GM12878 (cell line): ENCODE data around the gene CPT1C. TPM values are rescaled to one million over a fixed set of nuclear protein-coding genes. Genes with fewer than 3 reads are reported as not detected.

Experiments
- ATAC-seq: fragments of 200-7000 bp; cut with Tn5 transposase; 3 replicates; pipeline ENCODE4 v1.9.1; 2020; ENCODE audit warnings: mild to moderate bottlenecking, moderate library complexity
- BruUV-seq: library from RNA; stranded (reverse); fragments of 400-500 nt; replicated peaks from 2 replicates; lab custom pipeline; 2021; lab: Mats Ljungman, UMichigan
- CTCF ChIA-PET: fragments of 300-600 bp; sonication (Branson Sonifier 250); formaldehyde crosslinking; extraction: SDS; loops from one replicate; lab custom pipeline; 2021; ENCODE audit warnings: inconsistent platforms; lab: Yijun Ruan, JAX
- POLR2A ChIA-PET: fragments of 350-600 bp; formaldehyde crosslinking; extraction: SDS; loops from one replicate; lab custom pipeline; 2021; ENCODE audit warnings: inconsistent platforms; lab: Charles Lee
- RAD21 ChIA-PET: fragments of 300-600 bp; sonication (Branson Sonifier 250); formaldehyde crosslinking; loops from one replicate; lab custom pipeline; 2023; ENCODE audit warnings: antibody characterized with exemption; ENCODE audit not compliant: unreplicated experiment; lab: Charles Lee
- SMC1A ChIA-PET: fragments of 300-600 bp; sonication (Branson Sonifier 250); formaldehyde crosslinking; loops from one replicate; lab custom pipeline; 2023; ENCODE audit not compliant: unreplicated experiment, uncharacterized antibody; lab: Charles Lee
- DNase-seq: peaks from one replicate; pipeline ENCODE4 v3.0.0-alpha.2; 2011; ENCODE audit warnings: low read depth, low spot score
- FAIRE-seq: peaks from 3 replicates; lab custom pipeline; 2011; peaks lifted over from hg19 to GRCh38; lab: Jason Lieb, UNC
- H2AFZ ChIP-seq: 2 replicates; pipeline ENCODE4 v1.6.0; 2011; ENCODE audit warnings: low read depth, low read length, control low read depth; ENCODE audit not compliant: control insufficient read depth
- H3K27ac ChIP-seq: 2 replicates; pipeline ENCODE4 v1.5.1; 2011; ENCODE audit warnings: control low read depth; ENCODE audit not compliant: control insufficient read depth, insufficient read depth
- H3K27me3 ChIP-seq, 2 experiments: replicated peaks in 1 of 2; 2 replicates each; pipeline versions ENCODE4 v1.6.0 to v1.6.1; 2011; ENCODE audit warnings: low read length in 1 of 2; ENCODE audit not compliant: control insufficient read depth in 2 of 2, insufficient read depth in 2 of 2
- H3K36me3 ChIP-seq, 2 experiments: 2 replicates each; pipeline ENCODE4 v1.5.1; 2011; ENCODE audit warnings: low read length in 1 of 2; ENCODE audit not compliant: control insufficient read depth in 2 of 2, insufficient read depth in 2 of 2
- H3K4me1 ChIP-seq: 2 replicates; pipeline ENCODE4 v1.6.1; 2011; ENCODE audit warnings: mild to moderate bottlenecking, low read length, moderate library complexity, mixed read lengths; ENCODE audit not compliant: control insufficient read depth, insufficient read depth
- H3K4me2 ChIP-seq: 2 replicates; pipeline ENCODE4 v1.6.0; 2011; ENCODE audit warnings: control low read depth; ENCODE audit not compliant: control insufficient read depth, insufficient read depth
- H3K4me3 ChIP-seq: fragments of 200-600 bp; sonication (generic); 2 replicates; pipeline ENCODE4 v1.5.1; 2016
- H3K79me2 ChIP-seq: 2 replicates; pipeline ENCODE4 v1.6.0; 2011; ENCODE audit warnings: low read length; ENCODE audit not compliant: control insufficient read depth, insufficient read depth
- H3K9ac ChIP-seq: 2 replicates; pipeline ENCODE4 v1.8.0; 2011; ENCODE audit warnings: low read length, control low read depth, mixed read lengths; ENCODE audit not compliant: control insufficient read depth, insufficient read depth
- H3K9me3 ChIP-seq: replicated peaks from 3 replicates; pipeline ENCODE4 v1.5.1; 2011; ENCODE audit warnings: mild to moderate bottlenecking, low read length; ENCODE audit not compliant: control insufficient read depth, insufficient read depth
- H4K20me1 ChIP-seq: 2 replicates; pipeline ENCODE4 v1.6.0; 2011; ENCODE audit not compliant: control insufficient read depth, insufficient read depth
- BACH1 ChIP-seq: fragments of 450-650 bp; IDR thresholded peaks from 2 replicates; pipeline ENCODE4 v1.6.1; 2017; ENCODE audit warnings: mild to moderate bottlenecking, borderline replicate concordance
- FOS ChIP-seq: IDR thresholded peaks from 3 replicates; pipeline ENCODE4 v1.6.1; 2011; ENCODE audit warnings: borderline replicate concordance; ENCODE audit not compliant: insufficient read length; ENCODE audit errors: extremely low read depth
- GABPA ChIP-seq: IDR thresholded peaks from 2 replicates; pipeline ENCODE4 v1.6.1; 2014; ENCODE audit warnings: antibody characterized with exemption, low read depth, mild to moderate bottlenecking, inconsistent platforms
- IKZF1 ChIP-seq: fragments of 450-650 bp; conservative IDR thresholded peaks from 2 replicates; pipeline ENCODE4 v1.6.1; 2017; ENCODE audit warnings: antibody characterized with exemption, mild to moderate bottlenecking
- IRF3 ChIP-seq: fragments of 450-650 bp; IDR thresholded peaks from 2 replicates; pipeline ENCODE4 v1.6.1; 2014; ENCODE audit warnings: mild to moderate bottlenecking
- IRF4 ChIP-seq: IDR thresholded peaks from 2 replicates; pipeline ENCODE4 v1.6.1; 2011; ENCODE audit warnings: low read depth, low read length
- KAT2A ChIP-seq: conservative IDR thresholded peaks from 2 replicates; pipeline ENCODE4 v1.6.1; 2011; ENCODE audit warnings: low read depth, low read length; ENCODE audit not compliant: control insufficient read depth
- KLF5 ChIP-seq: fragments of 450-650 bp; IDR thresholded peaks from 2 replicates; pipeline ENCODE4 v1.6.1; 2014; ENCODE audit warnings: mild to moderate bottlenecking; ENCODE audit not compliant: partially characterized antibody
- NR2C2 ChIP-seq: IDR thresholded peaks from 2 replicates; pipeline ENCODE4 v1.6.1; 2011; ENCODE audit warnings: borderline replicate concordance, low read depth; ENCODE audit not compliant: control insufficient read depth, insufficient read length
- PBX3 ChIP-seq: IDR thresholded peaks from 2 replicates; pipeline ENCODE4 v1.6.1; 2011; ENCODE audit warnings: mild to moderate bottlenecking, low read depth, low read length, moderate library complexity; ENCODE audit not compliant: insufficient replicate concordance
- SPI1 ChIP-seq: IDR thresholded peaks from 2 replicates; pipeline ENCODE4 v1.6.1; 2011; ENCODE audit warnings: low read depth, mild to moderate bottlenecking, low read length, moderate library complexity, borderline replicate concordance; ENCODE audit not compliant: insufficient read depth
- TCF12 ChIP-seq: IDR thresholded peaks from 2 replicates; pipeline ENCODE4 v1.6.1; 2011; ENCODE audit warnings: low read depth, mild to moderate bottlenecking, low read length
- ZSCAN29 ChIP-seq: fragments of 450-650 bp; IDR thresholded peaks from 2 replicates; pipeline ENCODE4 v1.6.1; 2017; ENCODE audit warnings: mild to moderate bottlenecking, moderate library complexity
- WGBS: methylation state at CpG from one replicate; pipeline ENCODE4 v1.1.6; 2016; ENCODE audit warnings: low lambda C conversion rate; ENCODE audit not compliant: insufficient replicate concordance, insufficient coverage; ENCODE audit errors: missing lambda C conversion rate; 5-methylcytosine and 5-hydroxymethylcytosine counted together
- in situ Hi-C: fragments of 300-500 bp; cut with MboI; formaldehyde crosslinking; loops from 9 replicates; pipeline ENCODE4 v1.14.3; 2018; ENCODE audit warnings: mixed read lengths
- intact Hi-C: fragments of 100-400 bp; cut with micrococcal nuclease; formaldehyde crosslinking; loops from one replicate; pipeline ENCODE4 v1.14.2; 2022; ENCODE audit not compliant: unreplicated experiment
- polyA plus RNA-seq, 11 experiments: library from polyadenylated mRNA; depleted of rRNA in 4 of 11; unstranded in 6 of 11; stranded (reverse) in 5 of 11; fragments of >200 nt; fragmentation: Nextera tagmentation in 4 of 11; fragmentation: Illumina TruSeq in 1 of 11; extraction: Ambion mirVana in 4 of 11; extraction: Trizol in 1 of 11; gene quantifications; 1 replicate in 1 of 11; 2 replicates in 10 of 11; pipeline versions ENCODE4 v1.2.1 to v1.2.3, GENCODE V29; 2011 to 2016; ENCODE audit warnings: inconsistent platforms in 2 of 11, missing spikeins in 2 of 11, low read depth in 1 of 11
- total RNA-seq, 4 experiments: library from RNA; depleted of rRNA in 3 of 4; stranded (reverse); fragments of >200 nt in 3 of 4; fragmentation: Illumina TruSeq in 1 of 4; extraction: Trizol in 1 of 4; gene quantifications; 2 replicates each; pipeline versions ENCODE4 v1.2.1 to v1.2.3, GENCODE V29; 2013 to 2021
- TF ChIP-seq, protein P1 (sequence below): fragments of 450-650 bp; IDR thresholded peaks from 2 replicates; pipeline ENCODE4 v1.6.1; 2016; ENCODE audit warnings: mild to moderate bottlenecking
- TF ChIP-seq, protein P2 (sequence below): IDR thresholded peaks from 2 replicates; pipeline ENCODE4 v1.6.1; 2012; ENCODE audit warnings: improper control_type of control experiment, low read depth, low read length; ENCODE audit not compliant: insufficient replicate concordance

CPT1C gene
- total and polyA plus RNA-seq, 10 of the 15 experiments (the other 5 are each of a cell fraction or from before 2014, with no cell fraction given): 0.04 to 0.56 (median 0.21) TPM; not detected in 3

- no peak for TF ChIP-seq SPI1
- TF ChIP-seq, protein P1, sequence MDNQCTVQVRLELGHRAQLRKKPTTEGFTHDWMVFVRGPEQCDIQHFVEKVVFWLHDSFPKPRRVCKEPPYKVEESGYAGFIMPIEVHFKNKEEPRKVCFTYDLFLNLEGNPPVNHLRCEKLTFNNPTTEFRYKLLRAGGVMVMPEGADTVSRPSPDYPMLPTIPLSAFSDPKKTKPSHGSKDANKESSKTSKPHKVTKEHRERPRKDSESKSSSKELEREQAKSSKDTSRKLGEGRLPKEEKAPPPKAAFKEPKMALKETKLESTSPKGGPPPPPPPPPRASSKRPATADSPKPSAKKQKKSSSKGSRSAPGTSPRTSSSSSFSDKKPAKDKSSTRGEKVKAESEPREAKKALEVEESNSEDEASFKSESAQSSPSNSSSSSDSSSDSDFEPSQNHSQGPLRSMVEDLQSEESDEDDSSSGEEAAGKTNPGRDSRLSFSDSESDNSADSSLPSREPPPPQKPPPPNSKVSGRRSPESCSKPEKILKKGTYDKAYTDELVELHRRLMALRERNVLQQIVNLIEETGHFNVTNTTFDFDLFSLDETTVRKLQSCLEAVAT: no peak
- no peak for TF ChIP-seq FOS
- no peak for TF ChIP-seq GABPA
- no peak for TF ChIP-seq IKZF1
Observed at GRCh38 chr19:49758292-49758691, 67.4 kb downstream of the CPT1C start (continued).

DNA sequence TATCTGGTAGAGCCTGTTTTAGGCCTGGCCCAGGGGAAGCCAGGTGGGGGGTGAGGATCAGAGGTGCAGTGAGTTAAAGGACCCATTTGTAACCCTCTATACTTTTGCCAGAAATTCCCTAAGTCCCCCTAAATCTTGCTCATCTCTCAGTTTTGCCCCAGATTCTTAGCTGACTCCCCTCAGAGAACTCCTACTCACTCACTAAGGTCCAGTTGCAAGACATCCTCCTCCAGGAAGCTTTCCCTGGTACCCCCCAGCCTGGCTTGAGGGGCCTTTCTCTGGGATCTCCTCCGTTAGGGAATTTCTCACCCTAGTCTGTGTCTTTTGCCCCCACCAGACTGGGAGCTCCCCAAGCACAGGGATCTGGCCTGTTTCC lies 70.3 kb downstream of the CPT1C start:
- in situ Hi-C loops: no loop called here
- no peak overlapping the region for H3K4me2 ChIP-seq
- no peak for ATAC-seq
- no peaks in the 10 kb centered on the region; the same call in 2 of the 3 replicates for H3K9me3 ChIP-seq
- no peak for DNase-seq
- H3K9ac ChIP-seq: no peak overlapping the region
- H3K27me3 ChIP-seq: no peaks in the 10 kb centered on the region; a peak in 1 of 4 replicates
- SMC1A ChIA-PET: no interaction called here
- H3K79me2 ChIP-seq: no peaks in the 10 kb centered on the region
- BruUV-seq: no TSS peak
- POLR2A ChIA-PET: no interaction called here
- no peaks in the 10 kb centered on the region for H4K20me1 ChIP-seq
- RAD21 ChIA-PET: no interaction called here
- 6% methylated on average over 1 of the region's 1 CpG for WGBS
- no peaks in the 10 kb centered on the region for H3K36me3 ChIP-seq
- no peak overlapping the region for H3K4me3 ChIP-seq
- intact Hi-C loops: no loop called here
- no peak overlapping the region for H3K27ac ChIP-seq
- H3K4me1 ChIP-seq: peaks cover 8% of the 10 kb centered on the region; the same call in 1 of the 2 replicates
- no peak for FAIRE-seq
- H2AFZ ChIP-seq: no peak overlapping the region
- CTCF ChIA-PET: no interaction called here
- TF ChIP-seq PBX3: no peak
- no peak for TF ChIP-seq TCF12
- no peak for TF ChIP-seq ZSCAN29
- no peak for TF ChIP-seq BACH1
- TF ChIP-seq IRF3: no peak
- no peak for TF ChIP-seq KLF5
- TF ChIP-seq, protein P2, sequence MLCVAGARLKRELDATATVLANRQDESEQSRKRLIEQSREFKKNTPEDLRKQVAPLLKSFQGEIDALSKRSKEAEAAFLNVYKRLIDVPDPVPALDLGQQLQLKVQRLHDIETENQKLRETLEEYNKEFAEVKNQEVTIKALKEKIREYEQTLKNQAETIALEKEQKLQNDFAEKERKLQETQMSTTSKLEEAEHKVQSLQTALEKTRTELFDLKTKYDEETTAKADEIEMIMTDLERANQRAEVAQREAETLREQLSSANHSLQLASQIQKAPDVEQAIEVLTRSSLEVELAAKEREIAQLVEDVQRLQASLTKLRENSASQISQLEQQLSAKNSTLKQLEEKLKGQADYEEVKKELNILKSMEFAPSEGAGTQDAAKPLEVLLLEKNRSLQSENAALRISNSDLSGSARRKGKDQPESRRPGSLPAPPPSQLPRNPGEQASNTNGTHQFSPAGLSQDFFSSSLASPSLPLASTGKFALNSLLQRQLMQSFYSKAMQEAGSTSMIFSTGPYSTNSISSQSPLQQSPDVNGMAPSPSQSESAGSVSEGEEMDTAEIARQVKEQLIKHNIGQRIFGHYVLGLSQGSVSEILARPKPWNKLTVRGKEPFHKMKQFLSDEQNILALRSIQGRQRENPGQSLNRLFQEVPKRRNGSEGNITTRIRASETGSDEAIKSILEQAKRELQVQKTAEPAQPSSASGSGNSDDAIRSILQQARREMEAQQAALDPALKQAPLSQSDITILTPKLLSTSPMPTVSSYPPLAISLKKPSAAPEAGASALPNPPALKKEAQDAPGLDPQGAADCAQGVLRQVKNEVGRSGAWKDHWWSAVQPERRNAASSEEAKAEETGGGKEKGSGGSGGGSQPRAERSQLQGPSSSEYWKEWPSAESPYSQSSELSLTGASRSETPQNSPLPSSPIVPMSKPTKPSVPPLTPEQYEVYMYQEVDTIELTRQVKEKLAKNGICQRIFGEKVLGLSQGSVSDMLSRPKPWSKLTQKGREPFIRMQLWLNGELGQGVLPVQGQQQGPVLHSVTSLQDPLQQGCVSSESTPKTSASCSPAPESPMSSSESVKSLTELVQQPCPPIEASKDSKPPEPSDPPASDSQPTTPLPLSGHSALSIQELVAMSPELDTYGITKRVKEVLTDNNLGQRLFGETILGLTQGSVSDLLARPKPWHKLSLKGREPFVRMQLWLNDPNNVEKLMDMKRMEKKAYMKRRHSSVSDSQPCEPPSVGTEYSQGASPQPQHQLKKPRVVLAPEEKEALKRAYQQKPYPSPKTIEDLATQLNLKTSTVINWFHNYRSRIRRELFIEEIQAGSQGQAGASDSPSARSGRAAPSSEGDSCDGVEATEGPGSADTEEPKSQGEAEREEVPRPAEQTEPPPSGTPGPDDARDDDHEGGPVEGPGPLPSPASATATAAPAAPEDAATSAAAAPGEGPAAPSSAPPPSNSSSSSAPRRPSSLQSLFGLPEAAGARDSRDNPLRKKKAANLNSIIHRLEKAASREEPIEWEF: no peak
- TF ChIP-seq KAT2A: no peak
- TF ChIP-seq IRF4: no peak
- no peak for TF ChIP-seq NR2C2
